GM23338 (cell line): ENCODE measurements around the gene CSTF3. TPM values are rescaled to one million over a fixed set of nuclear protein-coding genes. Genes with fewer than 3 reads are reported as not detected.

Source experiments
- ATAC-seq: fragments of 200-7000 bp; cut with Tn5 transposase; 3 replicates; pipeline ENCODE4 v1.9.1; 2020
- DNase-seq: peaks from one replicate; pipeline ENCODE4 v3.0.0-alpha.2; 2015; ENCODE audit warnings: low spot score
- H2AFZ ChIP-seq: fragments of 200-600 bp; sonication (generic); 2 replicates; pipeline ENCODE4 v1.8.0; 2016; ENCODE audit warnings: antibody characterized with exemption, mild to moderate bottlenecking, moderate library complexity
- H3F3A ChIP-seq: fragments of 200-600 bp; sonication (generic); replicated peaks from 2 replicates; pipeline ENCODE4 v1.8.0; 2017; ENCODE audit warnings: antibody characterized with exemption, mixed run types, low read depth
- H3K27ac ChIP-seq: fragments of 200-600 bp; sonication (generic); 2 replicates; pipeline ENCODE4 v1.6.1; 2016; ENCODE audit warnings: low read depth
- H3K27me3 ChIP-seq: fragments of 200-600 bp; sonication (generic); 2 replicates; pipeline ENCODE4 v1.8.0; 2016; ENCODE audit warnings: mild to moderate bottlenecking, mixed run types, moderate library complexity; ENCODE audit not compliant: insufficient read depth
- H3K36me3 ChIP-seq: fragments of 200-600 bp; sonication (generic); 2 replicates; pipeline ENCODE4 v1.8.0; 2016; ENCODE audit warnings: mild to moderate bottlenecking; ENCODE audit not compliant: insufficient read depth
- H3K4me1 ChIP-seq: fragments of 200-600 bp; sonication (generic); 2 replicates; pipeline ENCODE4 v1.8.0; 2016; ENCODE audit warnings: mild to moderate bottlenecking, moderate library complexity; ENCODE audit not compliant: insufficient read depth
- H3K4me2 ChIP-seq: fragments of 200-600 bp; sonication (generic); 2 replicates; pipeline ENCODE4 v1.7.1; 2017; ENCODE audit warnings: mixed run types
- H3K4me3 ChIP-seq: fragments of 200-600 bp; sonication (generic); 2 replicates; pipeline ENCODE4 v1.6.1; 2016; ENCODE audit warnings: mixed run types
- H3K79me2 ChIP-seq: fragments of 200-600 bp; sonication (generic); replicated peaks from 2 replicates; pipeline ENCODE4 v1.8.0; 2017; ENCODE audit warnings: mild to moderate bottlenecking; ENCODE audit not compliant: insufficient read depth
- H3K9me2 ChIP-seq: fragments of 200-600 bp; sonication (generic); 2 replicates; pipeline ENCODE4 v1.8.0; 2017; ENCODE audit not compliant: insufficient read depth
- H4K20me1 ChIP-seq: fragments of 200-600 bp; sonication (generic); replicated peaks from 2 replicates; pipeline ENCODE4 v1.8.0; 2017; ENCODE audit warnings: mild to moderate bottlenecking; ENCODE audit not compliant: insufficient read depth
- H3K27ac Mint-ChIP-seq: 2 replicates; pipeline ENCODE4 v1.8.0; 2020; ENCODE audit warnings: inconsistent platforms, mild to moderate bottlenecking, moderate library complexity, mixed read lengths
- H3K27me3 Mint-ChIP-seq: 3 replicates; pipeline ENCODE4 v1.8.0; 2022; ENCODE audit warnings: low read depth, mild to moderate bottlenecking, moderate library complexity, mixed read lengths, inconsistent platforms; ENCODE audit not compliant: insufficient read depth, poor library complexity
- H3K36me3 Mint-ChIP-seq: 3 replicates; pipeline ENCODE4 v1.8.0; 2021; ENCODE audit warnings: low read depth, mild to moderate bottlenecking, inconsistent platforms, moderate library complexity, mixed read lengths
- H3K4me1 Mint-ChIP-seq: 3 replicates; pipeline ENCODE4 v1.8.0; 2020; ENCODE audit warnings: mild to moderate bottlenecking, inconsistent platforms, mixed read lengths
- H3K4me3 Mint-ChIP-seq: 3 replicates; pipeline ENCODE4 v1.8.0; 2021; ENCODE audit warnings: moderate library complexity, mild to moderate bottlenecking, inconsistent platforms, mixed read lengths
- H3K9me3 Mint-ChIP-seq: 3 replicates; pipeline ENCODE4 v1.8.0; 2020; ENCODE audit warnings: moderate library complexity, mild to moderate bottlenecking, inconsistent platforms, mixed read lengths
- CREB1 ChIP-seq: fragments of 250-450 bp; sonication (Bioruptor Pico); IDR thresholded peaks from 2 replicates; pipeline ENCODE4 v1.5.0; 2020; ENCODE audit warnings: low read depth, mild to moderate bottlenecking, moderate library complexity
- EZH2phosphoT487 ChIP-seq: fragments of 200-600 bp; sonication (generic); IDR thresholded peaks from one replicate; pipeline ENCODE4 v1.8.1; 2018; ENCODE audit warnings: antibody characterized with exemption; ENCODE audit not compliant: unreplicated experiment
- JUNB ChIP-seq: IDR thresholded peaks from one replicate; pipeline ENCODE4 v1.6.1; 2016; ENCODE audit warnings: antibody characterized with exemption; ENCODE audit not compliant: unreplicated experiment
- NANOG ChIP-seq: IDR thresholded peaks from 2 replicates; pipeline ENCODE4 v1.6.1; 2016; ENCODE audit warnings: antibody characterized with exemption, borderline replicate concordance
- POLR2AphosphoS5 ChIP-seq: IDR thresholded peaks from 2 replicates; pipeline ENCODE4 v1.6.1; 2016; ENCODE audit warnings: antibody characterized with exemption, low read depth
- STAT1 ChIP-seq: IDR thresholded peaks from one replicate; pipeline ENCODE4 v1.6.1; 2016; ENCODE audit warnings: antibody characterized with exemption; ENCODE audit not compliant: unreplicated experiment
- ZNF114 ChIP-seq: fragments of 250-450 bp; sonication (Bioruptor Pico); IDR thresholded peaks from 2 replicates; pipeline ENCODE4 v1.5.0; 2020; ENCODE audit warnings: mild to moderate bottlenecking, moderate library complexity
- ZNF331 ChIP-seq: fragments of 250-450 bp; sonication (Bioruptor Pico); IDR thresholded peaks from 2 replicates; pipeline ENCODE4 v1.5.0; 2020; ENCODE audit warnings: low read depth, mild to moderate bottlenecking, moderate library complexity
- polyA plus RNA-seq: library from polyadenylated mRNA; unstranded; fragments of >200 nt; fragmentation: Nextera tagmentation; extraction: Ambion mirVana; gene quantifications from 2 replicates; pipeline ENCODE4 v1.2.1, GENCODE V29; 2016
- total RNA-seq: library from RNA; depleted of rRNA; stranded (reverse); fragments of >200 nt; shearing (Covaris generic); gene quantifications from 2 replicates; pipeline ENCODE4 v1.2.3, GENCODE V29; 2014
- TF ChIP-seq, protein P1 (sequence below): IDR thresholded peaks from 2 replicates; pipeline ENCODE4 v1.6.1; 2016; ENCODE audit warnings: antibody characterized with exemption
- TF ChIP-seq, protein P2 (sequence below), 2 experiments: fragments of 200-600 bp in 1 of 2; sonication (generic) in 1 of 2; conservative IDR thresholded peaks; 2 replicates each; pipeline versions ENCODE4 v1.5.1 to v1.6.1; 2016 to 2017; ENCODE audit warnings: antibody characterized with exemption in 2 of 2, low read depth in 2 of 2, mild to moderate bottlenecking in 2 of 2, moderate library complexity in 1 of 2
- TF ChIP-seq, protein P3 (sequence below): IDR thresholded peaks from one replicate; pipeline ENCODE4 v1.6.1; 2018; ENCODE audit warnings: antibody characterized with exemption; ENCODE audit not compliant: unreplicated experiment

Gene CSTF3
- total and polyA plus RNA-seq, 2 experiments from 2014 or later, result 83.2 to 158 TPM

- TF ChIP-seq, protein P1, sequence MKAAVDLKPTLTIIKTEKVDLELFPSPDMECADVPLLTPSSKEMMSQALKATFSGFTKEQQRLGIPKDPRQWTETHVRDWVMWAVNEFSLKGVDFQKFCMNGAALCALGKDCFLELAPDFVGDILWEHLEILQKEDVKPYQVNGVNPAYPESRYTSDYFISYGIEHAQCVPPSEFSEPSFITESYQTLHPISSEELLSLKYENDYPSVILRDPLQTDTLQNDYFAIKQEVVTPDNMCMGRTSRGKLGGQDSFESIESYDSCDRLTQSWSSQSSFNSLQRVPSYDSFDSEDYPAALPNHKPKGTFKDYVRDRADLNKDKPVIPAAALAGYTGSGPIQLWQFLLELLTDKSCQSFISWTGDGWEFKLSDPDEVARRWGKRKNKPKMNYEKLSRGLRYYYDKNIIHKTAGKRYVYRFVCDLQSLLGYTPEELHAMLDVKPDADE, result no peak
- TF ChIP-seq JUNB (no peak), EZH2phosphoT487 (no peak), NANOG (no peak), CREB1 (CRISPR knock-in tag) (no peak)
- TF ChIP-seq, protein P2, sequence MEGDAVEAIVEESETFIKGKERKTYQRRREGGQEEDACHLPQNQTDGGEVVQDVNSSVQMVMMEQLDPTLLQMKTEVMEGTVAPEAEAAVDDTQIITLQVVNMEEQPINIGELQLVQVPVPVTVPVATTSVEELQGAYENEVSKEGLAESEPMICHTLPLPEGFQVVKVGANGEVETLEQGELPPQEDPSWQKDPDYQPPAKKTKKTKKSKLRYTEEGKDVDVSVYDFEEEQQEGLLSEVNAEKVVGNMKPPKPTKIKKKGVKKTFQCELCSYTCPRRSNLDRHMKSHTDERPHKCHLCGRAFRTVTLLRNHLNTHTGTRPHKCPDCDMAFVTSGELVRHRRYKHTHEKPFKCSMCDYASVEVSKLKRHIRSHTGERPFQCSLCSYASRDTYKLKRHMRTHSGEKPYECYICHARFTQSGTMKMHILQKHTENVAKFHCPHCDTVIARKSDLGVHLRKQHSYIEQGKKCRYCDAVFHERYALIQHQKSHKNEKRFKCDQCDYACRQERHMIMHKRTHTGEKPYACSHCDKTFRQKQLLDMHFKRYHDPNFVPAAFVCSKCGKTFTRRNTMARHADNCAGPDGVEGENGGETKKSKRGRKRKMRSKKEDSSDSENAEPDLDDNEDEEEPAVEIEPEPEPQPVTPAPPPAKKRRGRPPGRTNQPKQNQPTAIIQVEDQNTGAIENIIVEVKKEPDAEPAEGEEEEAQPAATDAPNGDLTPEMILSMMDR (conservative IDR thresholded peaks at IDR 0.05; ENCODE audit: low read depth in 2 of 2), result no peak
Observed at GRCh38 chr11:33171251-33171650, 10.0 kb upstream of the CSTF3 start (continued).

DNA sequence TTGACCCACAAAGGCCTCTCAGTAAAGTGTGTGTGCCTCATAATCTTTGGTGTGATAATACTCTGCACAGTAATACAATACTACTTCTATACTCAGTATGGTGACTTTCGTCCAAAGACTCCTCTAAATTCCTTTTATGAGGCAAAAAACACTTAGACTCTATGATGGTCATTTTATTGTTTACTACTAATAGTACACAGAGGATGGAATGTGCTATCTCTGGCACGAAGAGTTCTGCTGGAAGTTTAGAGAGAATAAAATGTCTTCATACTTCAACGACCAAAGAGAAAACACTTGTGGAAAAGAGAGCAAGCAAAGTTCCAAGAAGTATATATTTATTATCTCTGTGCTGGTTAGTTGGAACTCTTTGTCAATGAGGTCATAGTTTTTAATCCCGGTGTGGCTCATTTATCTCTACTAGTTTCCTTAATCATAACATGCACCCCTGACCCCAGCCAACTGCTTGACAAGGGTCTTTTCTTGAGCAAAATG, 7.5 kb upstream of the CSTF3 start:
- Mint-ChIP-seq H3K4me3 (no peak overlapping the region), H3K27me3 (peaks cover 2% of the 10 kb centered on the region), H3K4me1 (peaks cover 6% of the 10 kb centered on the region; the same call in 2 of the 3 replicates), H3K27ac (no peak overlapping the region), H3K36me3 (no peaks in the 10 kb centered on the region), H3K9me3 (no peaks in the 10 kb centered on the region)
- H3K36me3 ChIP-seq, result no peaks in the 10 kb centered on the region
- H2AFZ ChIP-seq, result no peak overlapping the region
- H3K4me1 ChIP-seq, result no peaks in the 10 kb centered on the region
- H3K27ac ChIP-seq, result no peak overlapping the region
- ATAC-seq, result no peak
- H4K20me1 ChIP-seq, result no peaks in the 10 kb centered on the region; the same call in 1 of the 2 replicates
- H3K79me2 ChIP-seq, result no peaks in the 10 kb centered on the region
- no peak for DNase-seq
- no peaks in the 10 kb centered on the region for H3K27me3 ChIP-seq
- H3K4me3 ChIP-seq, result no peak overlapping the region
- H3F3A ChIP-seq, result no peaks in the 10 kb centered on the region
- no peak overlapping the region for H3K4me2 ChIP-seq
- no peaks in the 10 kb centered on the region for H3K9me2 ChIP-seq
- TF ChIP-seq CREB1 (CRISPR knock-in tag) (no peak), STAT1 (no peak), POLR2AphosphoS5 (no peak), EZH2phosphoT487 (no peak), JUNB (no peak), NANOG (no peak), ZNF331 (CRISPR knock-in tag) (no peak), ZNF114 (CRISPR knock-in tag) (no peak)
- TF ChIP-seq, protein P2 (conservative IDR thresholded peaks at IDR 0.05; ENCODE audit: low read depth in 2 of 2), result no peak
- TF ChIP-seq, protein P3, sequence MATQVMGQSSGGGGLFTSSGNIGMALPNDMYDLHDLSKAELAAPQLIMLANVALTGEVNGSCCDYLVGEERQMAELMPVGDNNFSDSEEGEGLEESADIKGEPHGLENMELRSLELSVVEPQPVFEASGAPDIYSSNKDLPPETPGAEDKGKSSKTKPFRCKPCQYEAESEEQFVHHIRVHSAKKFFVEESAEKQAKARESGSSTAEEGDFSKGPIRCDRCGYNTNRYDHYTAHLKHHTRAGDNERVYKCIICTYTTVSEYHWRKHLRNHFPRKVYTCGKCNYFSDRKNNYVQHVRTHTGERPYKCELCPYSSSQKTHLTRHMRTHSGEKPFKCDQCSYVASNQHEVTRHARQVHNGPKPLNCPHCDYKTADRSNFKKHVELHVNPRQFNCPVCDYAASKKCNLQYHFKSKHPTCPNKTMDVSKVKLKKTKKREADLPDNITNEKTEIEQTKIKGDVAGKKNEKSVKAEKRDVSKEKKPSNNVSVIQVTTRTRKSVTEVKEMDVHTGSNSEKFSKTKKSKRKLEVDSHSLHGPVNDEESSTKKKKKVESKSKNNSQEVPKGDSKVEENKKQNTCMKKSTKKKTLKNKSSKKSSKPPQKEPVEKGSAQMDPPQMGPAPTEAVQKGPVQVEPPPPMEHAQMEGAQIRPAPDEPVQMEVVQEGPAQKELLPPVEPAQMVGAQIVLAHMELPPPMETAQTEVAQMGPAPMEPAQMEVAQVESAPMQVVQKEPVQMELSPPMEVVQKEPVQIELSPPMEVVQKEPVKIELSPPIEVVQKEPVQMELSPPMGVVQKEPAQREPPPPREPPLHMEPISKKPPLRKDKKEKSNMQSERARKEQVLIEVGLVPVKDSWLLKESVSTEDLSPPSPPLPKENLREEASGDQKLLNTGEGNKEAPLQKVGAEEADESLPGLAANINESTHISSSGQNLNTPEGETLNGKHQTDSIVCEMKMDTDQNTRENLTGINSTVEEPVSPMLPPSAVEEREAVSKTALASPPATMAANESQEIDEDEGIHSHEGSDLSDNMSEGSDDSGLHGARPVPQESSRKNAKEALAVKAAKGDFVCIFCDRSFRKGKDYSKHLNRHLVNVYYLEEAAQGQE, result no peak
